Stimulated activated CD8-positive, alpha-beta memory T cell treated with anti-CD3 and anti-CD28 coated beads, Interleukin-15, amount 100 ng/mL, for 24 hours (primary cell): Measurements from ENCODE around the gene TFPI2.
"Not testable (repeated sequence)": the region's sequence is repeated elsewhere in the genome, so short reads cannot be mapped to it uniquely, and the experiment has no call there.

Experiments used
- DNase-seq: peaks from one replicate; pipeline ENCODE4 v3.0.0-alpha.2; 2020; ENCODE audit warnings: low read depth

Gene TFPI2, protein sequence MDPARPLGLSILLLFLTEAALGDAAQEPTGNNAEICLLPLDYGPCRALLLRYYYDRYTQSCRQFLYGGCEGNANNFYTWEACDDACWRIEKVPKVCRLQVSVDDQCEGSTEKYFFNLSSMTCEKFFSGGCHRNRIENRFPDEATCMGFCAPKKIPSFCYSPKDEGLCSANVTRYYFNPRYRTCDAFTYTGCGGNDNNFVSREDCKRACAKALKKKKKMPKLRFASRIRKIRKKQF

DNA sequence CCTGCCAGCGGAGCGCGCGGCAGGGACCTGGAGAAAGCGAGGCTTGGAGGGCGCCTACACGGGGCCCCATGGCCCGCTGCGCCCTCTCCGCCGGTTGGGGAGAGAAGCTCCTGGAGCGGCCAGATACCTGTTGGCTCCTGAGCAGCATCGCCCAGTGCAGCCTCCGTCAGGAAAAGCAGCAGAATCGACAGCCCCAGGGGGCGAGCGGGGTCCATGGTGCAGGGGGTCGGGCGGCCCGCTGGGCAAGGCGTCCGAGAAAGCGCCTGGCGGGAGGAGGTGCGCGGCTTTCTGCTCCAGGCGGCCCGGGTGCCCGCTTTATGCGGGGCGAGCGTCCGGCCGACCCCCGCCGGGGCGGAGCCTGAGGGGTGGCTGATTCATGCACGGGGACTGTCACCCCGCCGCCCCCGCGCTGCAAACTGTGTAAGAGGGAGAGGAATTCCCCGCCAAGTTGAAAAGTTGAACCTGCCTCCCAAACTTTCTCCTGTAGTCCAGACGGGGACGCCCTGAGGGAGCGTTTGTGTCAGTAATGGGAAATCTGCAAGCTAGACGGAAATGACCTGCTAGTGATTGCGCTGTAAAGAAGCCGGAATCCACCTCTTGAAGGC lies at the start of gene TFPI2:
Gene TFPI2 (minus strand): TSS at position 290 of the 605 bp plus-strand sequence. CDS start 75 bp downstream, at position 215.
- no peak for DNase-seq

DNA sequence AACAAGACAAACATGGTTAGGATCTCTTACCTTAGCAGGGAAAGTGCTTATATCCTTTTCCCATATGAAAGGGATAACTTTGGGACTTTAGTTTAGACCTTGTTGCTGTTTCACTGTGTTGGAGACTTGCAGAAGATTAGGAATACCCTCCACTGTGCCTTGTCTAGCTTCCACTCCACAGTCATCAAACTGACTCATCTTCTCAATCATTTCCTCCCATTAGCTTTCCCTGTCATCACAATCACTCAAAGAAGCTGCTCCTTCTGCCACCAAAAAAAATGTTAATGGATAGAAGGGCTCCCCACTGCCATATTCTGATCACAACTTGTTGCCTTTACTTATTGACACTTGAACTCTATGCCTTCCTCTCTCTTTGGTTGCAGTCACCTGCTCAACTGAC lies 47.7 kb upstream of the TFPI2 start:
- DNase-seq, result no peak

DNA sequence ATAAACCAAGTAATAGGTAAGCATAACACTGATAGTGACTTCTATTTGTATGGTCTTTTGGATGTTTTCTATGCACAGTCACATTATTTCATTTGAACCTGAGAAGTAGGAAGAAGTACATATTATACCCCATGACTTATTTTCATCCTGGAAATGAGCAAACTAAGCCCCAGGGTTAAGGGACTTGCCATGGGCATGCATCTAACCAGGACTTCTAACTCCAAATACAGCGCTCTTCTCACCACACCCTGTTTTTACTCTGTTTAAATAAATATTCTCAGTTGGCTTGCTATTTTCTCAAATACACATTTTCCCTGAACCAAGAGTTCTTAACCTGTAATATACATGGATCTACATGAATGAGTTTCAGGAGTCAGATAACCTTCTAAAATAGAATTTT lies 47.3 kb upstream of the TFPI2 start:
- DNase-seq, result no peak

DNA sequence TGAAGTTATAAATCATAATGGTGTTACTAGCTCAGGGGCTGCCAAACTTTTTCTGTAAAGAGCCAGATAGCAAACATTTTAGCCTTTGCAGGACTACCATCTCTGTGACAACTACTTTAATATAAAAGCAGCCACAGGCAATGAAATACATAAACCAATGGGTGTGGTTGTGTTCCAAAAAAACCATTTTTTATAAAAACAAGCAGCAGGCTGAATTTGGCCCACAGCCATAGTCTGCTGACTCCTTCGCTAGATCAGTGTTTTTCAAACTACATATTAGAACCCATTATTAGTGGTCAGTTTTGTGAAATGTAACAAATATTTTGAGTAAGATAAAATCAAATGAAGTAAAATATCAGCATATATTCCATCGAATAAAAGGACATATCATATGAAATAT lies 44.5 kb upstream of the TFPI2 start:
- no peak for DNase-seq

DNA sequence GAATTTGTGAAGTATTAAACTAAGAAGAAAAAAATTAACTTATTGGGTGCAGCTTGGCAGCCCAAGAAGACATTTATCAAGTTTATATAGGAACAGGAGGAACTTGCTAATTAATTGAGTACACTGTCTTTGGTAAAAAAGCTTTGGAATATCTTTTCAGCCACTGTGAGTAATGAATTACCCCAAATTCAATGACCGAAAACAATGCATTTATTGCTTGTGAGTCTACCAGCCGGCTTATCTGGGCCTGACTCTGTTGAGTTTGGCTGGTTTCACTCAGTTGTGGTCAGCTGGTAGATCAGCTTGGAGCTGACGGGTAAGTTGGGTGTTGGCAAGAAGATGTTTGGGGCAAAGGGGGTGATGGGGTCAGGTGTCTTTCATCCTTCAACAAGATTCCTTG lies 42.6 kb upstream of the TFPI2 start:
- DNase-seq, result no peak

DNA sequence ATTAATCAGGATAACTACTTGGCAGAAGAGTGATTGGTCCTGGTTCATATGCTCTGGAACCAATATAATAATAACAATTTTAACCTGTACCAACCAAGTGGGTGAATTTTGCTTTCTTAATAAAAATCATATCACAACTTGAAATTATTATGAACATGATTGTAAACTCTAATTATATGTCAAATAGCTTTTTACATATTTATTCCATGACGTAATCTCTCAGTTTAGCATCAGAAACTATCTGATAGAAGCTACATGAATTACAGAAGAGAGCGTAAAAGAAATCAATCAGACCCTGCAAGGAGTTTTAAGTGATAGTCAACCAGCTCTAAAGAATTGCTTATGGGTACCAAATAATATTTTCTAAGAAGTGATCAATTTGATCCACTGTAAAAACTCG lies 41.1 kb upstream of the TFPI2 start:
- DNase-seq, result no peak

DNA sequence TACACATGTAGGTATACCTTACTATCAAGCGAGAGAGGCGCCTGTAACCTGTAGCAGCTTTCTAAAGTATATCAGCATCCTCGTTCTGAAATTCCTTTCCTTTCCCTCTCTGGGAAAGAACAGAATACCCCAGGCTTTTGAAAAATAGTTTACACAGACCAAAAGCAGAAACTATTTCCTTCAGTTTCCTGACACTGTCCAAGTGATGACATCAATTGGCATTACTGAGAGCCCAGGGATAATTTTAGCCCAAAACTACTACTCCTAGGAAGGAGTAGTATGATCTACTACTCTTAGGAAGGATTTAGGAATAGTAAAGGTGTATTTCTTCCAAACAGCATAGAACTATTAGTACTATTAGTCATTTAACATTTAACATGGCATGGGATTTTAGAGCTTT lies 37.0 kb upstream of the TFPI2 start:
- no peak for DNase-seq

DNA sequence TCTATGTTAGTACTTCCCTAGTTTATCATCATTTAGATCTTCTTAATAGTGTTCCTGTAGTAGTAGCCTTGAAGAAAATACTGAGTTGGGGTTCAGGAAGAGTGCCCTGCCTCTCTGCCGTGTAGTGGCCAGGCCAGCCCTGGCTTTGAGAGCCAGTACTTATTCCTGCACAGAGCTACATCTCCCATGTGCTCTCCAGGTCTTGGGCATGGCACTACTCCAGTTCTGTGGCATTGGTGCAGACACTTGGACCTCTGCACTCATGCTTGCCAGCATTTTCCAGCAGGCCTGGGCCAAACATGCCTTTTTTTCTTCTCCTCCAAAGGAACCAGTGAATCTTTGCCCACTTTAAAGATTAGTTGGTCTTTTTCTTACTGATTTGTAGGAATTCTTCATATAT lies 36.2 kb upstream of the TFPI2 start:
- DNase-seq, result no peak

DNA sequence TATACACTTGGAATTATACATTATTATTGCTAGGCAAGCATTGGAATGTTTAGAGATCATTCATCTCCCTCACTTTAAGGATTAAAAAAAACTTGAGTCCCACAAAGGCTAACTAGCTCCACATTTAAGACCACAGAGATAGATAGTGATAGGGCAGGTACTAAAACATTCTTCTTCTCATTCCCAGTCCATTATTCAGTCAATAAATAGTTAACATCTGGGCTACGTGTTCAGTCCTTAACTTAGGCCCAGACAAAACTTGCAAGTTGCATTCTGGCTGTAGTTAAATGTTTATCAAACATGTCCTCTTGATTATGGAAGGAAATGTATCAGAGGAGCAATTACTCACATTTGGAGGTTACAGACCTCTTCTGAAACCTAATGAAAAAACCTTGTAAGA lies 33.4 kb upstream of the TFPI2 start:
- no peak for DNase-seq

DNA sequence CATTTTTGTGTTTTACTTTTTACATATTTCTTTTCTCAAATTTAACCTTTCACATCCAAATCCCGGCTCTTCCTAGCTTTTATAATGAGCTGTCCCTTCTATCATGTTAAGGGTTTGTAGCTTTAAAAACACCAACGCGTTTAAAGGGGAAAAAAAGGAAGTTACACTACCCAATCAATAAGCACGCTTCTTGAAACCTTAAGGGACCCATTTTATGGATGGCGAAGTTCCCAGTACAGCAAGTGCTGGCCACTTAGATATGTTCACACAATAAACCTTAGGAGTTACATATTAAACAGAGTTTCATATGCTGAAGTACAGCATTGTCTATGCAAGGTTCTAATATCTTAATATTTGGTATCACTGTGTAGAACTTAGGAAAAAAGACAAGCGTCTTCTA lies 32.7 kb upstream of the TFPI2 start:
- no peak for DNase-seq

DNA sequence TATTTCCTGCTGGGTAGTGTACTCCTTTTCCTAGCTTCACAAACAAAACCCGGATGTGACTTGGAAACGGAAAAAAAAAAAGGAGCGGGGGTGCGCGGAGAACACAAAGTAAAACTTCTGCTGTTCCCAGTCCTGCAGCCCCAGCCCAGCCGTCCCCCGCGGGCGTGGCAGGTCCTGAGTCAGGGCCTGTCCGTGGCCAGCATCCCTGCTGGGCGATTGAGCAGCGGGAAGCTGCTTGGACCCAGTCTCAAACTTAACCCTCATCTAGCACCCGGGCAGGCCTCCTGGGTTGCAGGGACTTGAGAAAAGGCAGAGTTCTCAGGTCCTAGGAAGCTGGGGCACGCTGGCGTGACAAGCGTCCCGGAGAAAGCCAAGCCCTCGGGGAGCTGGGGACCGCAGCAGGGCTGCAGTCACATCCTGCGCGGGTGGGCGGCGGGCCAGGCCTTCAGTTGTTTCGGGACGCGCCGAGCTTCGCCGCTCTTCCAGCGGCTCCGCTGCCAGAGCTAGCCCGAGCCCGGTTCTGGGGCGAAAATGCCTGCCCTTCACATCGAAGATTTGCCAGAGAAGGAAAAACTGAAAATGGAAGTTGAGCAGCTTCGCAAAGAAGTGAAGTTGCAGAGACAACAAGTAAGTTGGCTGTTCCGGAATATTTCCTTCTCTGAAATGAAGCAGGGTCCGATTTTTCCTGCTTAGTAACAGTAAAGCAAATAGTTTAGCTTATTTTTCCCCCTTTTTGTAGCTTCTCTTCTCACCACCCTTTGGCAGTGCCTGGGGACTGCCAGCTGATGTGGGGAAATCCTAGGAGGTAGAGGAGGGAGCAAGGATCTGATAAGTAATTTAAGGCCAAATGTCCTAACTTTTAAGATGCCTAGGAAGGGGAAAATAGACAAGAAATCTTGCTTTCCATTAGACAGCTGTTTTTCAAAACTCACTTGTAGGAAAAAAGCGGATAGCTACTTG lies 31.3 kb upstream of the TFPI2 start, which contains the start of gene GNG11:
Gene GNG11 (plus strand): TSS at position 129 of the 960 bp plus-strand sequence. CDS start 403 bp downstream, at position 532.
- peak; percentile 3 for DNase-seq

DNA sequence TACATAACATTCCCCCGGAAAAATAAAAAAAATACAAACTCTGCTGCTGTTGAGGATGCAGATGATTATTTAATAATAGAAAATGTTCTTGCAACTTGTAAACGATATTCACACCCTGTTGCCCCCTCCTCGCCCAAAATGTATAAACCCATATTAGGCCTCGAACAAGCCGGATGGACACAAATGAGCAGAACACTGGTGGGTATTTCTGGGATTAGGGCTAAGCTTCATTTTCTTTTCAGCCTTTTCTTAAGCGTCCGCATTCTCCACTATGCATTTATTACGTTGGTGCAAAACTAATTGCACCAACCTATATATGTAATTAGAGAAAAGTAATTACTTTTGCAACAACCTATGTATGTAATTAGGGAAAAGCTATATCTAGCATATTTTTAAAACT lies 30.6 kb upstream of the TFPI2 start:
- DNase-seq, result no peak

DNA sequence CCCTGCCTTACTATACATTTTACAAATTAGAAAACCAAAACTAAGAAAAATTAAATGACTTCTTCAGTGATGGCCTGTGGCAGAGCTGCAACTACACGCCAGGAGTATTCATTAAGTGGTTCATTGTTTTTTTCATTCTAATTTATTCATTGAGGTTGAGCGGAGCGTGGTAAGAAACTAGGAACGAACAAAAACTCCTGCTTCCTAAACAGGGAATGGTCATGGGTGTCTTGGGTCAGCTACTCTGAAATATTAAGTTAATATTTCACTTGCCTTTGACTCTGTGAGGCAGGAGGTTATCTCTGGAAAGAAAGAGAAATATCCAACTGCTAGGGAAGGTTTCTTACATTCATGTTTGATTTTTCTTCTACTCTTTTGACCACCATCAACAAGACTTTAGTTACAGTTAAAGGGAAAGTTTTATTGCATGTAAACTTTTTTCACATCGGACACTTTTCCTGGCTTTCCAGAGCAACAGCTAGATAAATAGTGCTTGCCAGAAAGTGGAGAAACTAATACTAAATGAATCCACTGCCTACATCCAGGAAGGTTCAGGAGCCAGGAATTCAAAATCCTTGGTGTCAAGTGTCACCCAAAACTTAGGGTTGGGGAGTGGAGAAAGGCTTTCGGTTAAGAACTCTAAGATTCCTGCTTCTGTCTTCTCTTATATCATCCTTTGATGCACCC lies 30.1 kb upstream of the TFPI2 start:
- DNase-seq, result no peak

DNA sequence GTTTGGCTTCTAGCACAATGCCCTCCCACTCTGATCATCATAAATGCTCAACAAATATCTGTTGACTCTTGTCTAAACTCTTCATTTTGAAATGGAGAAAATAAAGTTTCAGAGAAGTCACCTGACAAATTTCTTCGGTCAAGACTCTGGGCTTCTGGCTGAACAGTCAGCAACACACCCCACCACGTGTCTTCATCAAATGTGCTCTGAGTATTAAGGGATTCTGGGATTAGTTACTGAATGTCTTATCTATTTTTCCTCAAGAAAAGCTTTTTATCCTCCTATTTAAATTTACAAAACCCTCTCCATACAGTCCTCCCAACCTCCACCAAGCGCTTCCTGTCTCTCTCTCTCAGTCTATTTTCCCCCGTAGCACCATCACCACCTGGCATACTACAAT lies 25.8 kb upstream of the TFPI2 start:
- not testable (repeated sequence) for DNase-seq

DNA sequence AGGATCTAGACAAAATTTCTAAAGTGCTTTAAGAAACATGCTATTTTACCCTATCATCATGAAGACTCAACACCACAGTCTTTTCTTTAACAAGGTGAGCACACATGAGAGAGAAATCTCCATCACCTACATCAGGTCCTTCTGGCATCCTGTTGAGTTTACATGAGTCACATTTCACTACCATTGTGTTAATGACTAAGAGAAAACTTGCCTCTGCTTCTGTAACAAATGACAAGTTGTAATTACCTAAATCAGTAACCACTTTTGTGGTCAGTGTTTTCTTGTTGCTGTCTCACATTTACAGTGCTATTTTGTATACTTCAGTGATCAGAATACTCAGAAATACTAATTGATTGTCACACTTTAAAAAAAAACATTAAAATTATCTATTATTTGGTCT lies 25.3 kb upstream of the TFPI2 start:
- not testable (repeated sequence) for DNase-seq

DNA sequence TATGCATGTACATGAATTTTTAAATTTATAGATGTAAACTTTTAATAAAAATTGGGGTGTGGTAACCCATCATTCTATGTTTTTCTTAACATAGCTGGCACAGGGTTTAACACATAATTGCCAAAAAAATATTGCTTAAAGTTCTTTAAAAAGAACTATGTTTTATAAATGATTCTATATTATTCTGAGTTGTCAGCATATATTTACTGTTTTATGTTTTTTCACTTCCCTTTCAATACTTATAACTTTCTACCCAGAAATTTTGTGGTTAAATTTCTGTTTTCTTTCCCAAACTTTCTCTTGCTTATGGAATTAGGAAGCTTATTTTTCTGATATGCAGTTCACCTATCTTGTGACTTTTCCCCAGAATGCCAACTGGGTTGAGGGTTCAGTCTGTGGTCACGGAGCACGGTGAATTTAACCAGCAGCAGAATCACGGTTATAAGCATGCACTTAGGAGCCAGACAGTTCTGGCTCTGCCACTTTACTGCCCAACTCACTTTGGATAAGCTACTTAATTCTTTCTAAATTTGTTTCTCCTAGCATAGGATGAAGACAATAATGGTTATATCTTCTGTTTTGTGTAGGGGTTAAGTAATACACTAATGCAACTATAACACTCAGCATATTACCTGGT lies 24.8 kb upstream of the TFPI2 start:
- not testable (repeated sequence) for DNase-seq

DNA sequence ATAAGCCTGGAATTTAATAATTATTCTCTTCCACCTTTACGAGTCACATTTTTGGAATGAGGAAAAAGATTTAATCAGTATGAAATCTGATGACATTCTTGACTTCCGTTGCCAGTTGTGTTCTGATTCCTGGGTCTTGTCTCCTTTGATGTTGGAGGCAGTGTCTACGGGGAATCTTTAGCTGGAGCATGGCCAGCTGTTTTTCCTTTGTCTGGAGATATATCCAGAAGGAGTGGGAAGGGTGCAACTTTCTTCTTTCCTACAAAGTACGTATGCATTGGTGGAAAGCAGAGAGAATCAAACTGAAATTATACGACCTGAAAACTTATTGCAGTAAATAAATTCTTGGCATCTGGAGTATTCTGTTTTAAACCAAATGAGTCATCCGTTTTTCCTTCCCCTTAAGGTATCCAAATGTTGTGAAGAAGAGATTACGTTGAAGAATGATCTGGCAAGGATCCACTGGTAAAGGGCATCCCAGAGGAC lies 24.1 kb upstream of the TFPI2 start:
- DNase-seq, result no peak

DNA sequence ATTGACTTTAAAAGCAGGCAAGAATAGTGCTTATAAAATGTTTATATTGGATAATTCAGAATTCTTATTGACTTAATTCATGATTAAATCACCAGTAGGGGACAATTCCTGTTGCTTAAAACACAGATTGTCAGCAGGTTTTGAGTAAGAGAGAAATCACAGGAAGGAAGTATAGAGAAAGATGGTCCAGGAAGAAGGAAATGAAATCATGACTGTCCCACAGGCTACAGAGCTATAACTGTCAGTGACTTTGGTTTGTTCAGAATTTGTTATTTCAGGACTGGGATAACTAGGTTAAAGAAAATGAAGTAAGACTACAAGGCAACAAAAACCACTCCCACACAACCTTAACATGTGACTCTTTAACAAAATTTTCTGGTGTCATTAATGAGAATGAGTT lies 22.6 kb upstream of the TFPI2 start:
- DNase-seq, result no peak

DNA sequence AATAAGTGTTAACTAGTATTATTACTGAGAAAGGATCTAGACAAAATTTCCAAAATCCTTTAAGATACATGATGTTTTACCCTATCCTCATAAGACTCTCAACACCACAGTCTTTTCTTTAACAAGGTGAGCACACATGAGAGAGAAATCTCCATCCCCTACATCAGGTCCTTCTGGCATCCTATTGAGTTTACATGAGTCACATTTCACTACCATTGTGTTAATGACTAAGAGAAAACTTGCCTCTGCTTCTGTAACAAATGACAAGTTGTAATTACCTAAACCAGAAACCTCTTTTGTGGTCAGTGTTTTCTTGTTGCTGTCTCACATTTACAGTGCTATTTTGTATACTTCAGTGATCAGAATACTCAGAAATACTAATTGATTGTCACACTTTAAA lies 21.1 kb upstream of the TFPI2 start:
- not testable (repeated sequence) for DNase-seq

DNA sequence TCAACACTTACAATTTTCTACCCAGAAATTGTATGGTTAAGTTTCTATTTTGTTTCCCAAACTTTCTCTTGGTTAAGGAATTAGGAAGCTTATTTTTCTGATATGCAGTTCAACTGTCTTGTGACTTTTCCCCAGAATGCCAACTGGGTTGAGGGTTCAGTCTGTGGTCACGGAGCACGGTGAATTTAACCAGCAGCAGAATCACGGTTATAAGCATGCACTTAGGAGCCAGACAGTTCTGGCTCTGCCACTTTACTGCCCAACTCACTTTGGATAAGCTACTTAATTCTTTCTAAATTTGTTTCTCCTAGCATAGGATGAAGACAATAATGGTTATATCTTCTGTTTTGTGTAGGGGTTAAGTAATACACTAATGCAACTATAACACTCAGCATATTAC lies 20.7 kb upstream of the TFPI2 start:
- not testable (repeated sequence) for DNase-seq
